Activated CD4-positive, CD25-positive, alpha-beta regulatory T cell (primary cell): ENCODE measurements around the gene EOGT.

Experiments
- DNase-seq, 4 experiments: peaks; one replicate each; lab custom pipeline; 2025; lab: John Stamatoyannopoulos, UW

EOGT gene

DNA sequence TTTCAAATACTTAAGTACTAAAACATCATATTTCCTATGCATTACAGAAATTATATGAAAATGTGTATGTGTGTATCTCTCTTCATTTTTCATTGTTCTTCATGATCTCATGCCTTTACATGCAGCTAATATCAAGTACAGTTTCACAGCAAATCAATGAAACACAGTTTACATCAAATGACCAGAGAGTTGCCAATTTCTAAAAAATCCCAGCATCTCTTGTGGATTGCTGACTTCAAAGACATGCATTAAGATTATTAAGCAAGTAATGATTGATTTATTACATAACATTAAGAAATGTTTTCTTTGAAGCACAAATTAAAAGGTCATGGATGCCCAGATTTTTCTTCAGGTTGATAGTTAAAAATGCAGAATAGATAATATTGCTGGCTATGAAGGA lies 50.1 kb downstream of the EOGT start:
- DNase-seq: no peak

DNA sequence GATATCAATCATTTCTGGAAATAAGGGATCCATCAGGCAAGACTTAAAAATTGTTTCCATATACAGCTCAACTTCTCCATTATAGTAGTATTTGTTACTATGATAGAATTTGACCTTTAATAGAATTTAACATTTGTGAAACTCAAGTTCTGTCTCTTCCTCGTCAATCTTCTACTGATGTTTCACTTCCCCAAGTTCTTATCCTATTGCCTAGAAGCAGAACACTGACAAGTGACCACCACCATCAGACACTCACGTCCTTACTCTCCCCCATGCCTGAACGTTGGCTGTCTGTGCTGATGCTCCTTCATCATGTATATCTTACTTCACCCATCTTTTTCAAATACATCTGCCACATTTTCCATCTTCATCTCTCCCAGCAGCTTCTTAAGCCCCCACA lies 54.6 kb downstream of the EOGT start:
- no peak for DNase-seq

DNA sequence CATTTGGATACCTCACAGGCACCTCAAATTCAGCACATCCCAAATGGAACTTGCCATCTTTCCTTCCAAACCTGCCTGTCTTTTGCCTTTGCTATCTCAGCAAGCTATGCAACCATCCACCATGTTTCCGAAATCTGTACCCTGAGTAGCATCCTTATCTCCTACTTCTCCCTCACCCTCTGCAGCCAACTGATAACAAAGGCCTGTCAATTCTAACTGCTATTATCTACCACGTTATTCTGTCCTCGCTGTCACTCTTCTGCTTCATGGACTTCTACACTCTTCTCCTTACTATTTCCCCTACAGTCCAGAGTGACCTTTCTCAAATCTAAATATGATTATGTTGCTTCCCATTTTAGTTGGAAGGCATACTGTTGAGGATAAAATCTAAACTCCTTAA lies 55.6 kb downstream of the EOGT start:
- DNase-seq: no peak

DNA sequence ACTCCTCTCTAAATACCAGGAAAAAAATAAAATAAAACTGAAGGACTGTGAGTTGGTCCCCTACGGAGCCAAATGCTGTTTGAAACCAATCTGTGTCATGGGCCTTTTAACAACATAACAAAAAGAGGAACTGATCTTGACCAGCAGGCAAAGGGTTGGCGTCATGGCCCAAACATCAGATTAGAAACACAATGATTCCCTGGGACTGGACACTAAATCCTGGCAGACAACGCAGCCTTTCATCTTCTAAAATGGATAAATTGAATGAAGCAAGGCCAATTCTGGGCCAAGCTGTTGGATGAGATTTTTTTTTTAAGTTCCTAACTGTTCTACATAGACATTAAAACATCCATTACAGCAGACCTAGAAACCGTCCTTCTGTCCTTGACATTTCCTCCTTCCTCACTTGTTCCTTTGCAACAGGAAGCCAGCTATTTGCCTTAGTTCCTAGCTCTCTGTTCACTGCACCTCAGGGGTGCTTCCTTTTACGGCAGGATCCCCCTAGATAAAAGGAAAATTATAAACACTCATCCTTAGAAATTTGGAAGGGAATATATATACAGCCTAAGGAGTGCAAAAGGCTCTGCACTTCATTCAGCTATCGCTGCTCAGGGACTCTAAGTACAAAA lies 59.6 kb downstream of the EOGT start:
- DNase-seq: no peak

DNA sequence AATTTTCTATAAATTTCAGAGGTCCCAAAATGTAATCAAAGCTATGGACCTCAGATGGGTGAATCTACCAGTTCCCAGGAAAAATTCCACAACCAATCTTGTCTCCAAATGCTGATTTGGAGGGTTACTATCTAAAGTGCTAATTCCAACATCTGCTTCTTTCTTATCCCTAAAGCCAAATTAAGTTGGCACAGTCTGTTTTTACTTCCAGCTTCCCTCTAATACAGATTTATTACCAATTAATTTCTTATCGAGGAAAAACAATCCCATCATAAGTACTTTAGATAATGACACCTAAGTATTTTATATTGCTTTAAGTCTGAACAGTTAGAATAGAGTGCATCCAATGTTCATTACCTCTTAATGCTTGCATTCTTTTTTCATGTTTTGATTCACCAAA lies 68.3 kb downstream of the EOGT start:
- no peak for DNase-seq

DNA sequence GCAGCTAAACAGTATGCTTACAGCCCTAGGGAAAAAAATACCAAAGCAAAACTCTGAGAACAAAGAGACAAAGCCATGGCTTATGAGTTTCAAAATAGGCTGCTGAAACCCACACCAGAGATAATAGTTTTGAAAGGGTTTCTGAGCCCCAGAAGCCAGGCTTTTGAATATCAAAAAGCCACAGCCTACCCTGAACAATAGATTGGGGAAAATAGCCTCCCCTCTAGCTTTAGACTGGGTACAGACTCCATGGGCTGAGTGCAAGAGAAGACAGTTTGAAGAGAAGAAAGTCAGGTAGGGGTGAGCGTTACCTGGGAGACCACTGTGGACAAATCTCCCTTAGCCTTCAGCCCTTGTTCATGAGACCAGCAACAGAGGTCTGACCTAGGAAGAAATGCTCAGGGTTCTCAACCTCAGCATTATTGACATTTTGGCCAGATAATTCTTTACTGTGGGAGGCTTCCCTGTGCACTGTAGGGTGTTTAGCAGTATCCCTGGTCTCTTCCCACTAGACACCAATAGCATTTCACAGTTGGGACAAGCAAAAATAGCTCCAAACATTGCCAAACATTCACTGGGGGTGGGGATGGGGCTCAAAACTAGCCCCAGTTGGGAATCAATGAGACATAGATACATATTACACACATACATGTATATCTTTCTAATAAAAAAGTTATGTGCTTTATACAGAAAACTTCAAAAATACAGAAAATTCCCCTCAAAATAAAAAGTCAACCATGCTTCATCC lies 69.6 kb downstream of the EOGT start:
- no peak for DNase-seq

DNA sequence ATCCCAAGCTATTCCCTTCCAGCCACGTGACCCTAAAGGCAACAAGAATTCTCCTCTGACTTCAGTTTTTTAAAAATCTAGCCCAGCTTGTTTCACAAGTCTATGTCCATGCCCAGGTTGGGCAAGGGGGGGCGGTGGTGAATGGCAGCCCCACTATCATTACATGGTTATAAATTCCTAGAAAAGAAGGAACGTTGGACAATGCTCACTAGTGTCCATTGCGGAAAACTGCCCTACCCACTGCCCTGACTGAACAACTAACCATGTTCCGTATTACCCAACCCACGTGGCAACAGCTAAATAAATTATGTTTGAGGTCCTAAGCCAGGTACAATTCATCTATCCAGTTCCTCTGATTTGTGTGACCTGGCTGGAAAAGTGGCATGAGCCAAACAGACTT lies 72.4 kb downstream of the EOGT start:
- DNase-seq: no peak

DNA sequence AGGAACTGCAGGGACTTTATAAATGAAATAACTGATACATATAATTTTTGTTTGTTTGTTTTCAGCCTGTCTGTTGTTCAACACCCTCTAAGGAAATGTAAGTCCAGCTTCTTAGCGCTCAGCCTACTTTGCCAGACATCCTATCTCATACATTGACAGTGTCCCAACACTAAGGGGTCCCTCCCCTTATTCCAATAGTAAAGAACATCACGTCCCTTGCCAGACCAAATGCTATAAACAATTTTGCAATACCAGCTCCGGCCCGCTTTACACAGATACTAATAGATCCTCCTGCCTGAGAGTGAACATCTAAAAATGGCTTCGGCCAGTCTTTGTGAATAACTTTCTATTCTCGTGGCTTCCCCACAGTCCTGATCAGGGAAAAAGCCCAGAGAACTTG lies 76.6 kb downstream of the EOGT start:
- no peak for DNase-seq

DNA sequence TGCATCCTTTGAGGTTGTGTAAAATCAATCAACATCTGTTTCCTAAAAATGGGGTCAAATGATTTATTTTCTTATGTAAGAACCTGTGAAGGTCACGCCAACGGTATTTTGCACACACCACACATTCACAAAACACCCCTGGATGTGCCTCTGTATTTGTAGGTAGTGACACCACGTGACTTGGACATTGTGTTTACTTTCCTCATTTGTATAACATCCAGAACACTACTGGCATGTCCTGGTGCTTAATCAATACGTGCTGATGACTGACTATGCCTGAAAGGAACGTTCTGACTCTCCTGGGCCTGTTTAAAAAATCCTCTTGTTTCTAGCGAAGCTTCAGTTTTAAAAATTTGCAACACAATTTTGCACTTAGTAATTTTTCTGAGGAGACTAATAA lies 77.7 kb downstream of the EOGT start:
- no peak for DNase-seq

DNA sequence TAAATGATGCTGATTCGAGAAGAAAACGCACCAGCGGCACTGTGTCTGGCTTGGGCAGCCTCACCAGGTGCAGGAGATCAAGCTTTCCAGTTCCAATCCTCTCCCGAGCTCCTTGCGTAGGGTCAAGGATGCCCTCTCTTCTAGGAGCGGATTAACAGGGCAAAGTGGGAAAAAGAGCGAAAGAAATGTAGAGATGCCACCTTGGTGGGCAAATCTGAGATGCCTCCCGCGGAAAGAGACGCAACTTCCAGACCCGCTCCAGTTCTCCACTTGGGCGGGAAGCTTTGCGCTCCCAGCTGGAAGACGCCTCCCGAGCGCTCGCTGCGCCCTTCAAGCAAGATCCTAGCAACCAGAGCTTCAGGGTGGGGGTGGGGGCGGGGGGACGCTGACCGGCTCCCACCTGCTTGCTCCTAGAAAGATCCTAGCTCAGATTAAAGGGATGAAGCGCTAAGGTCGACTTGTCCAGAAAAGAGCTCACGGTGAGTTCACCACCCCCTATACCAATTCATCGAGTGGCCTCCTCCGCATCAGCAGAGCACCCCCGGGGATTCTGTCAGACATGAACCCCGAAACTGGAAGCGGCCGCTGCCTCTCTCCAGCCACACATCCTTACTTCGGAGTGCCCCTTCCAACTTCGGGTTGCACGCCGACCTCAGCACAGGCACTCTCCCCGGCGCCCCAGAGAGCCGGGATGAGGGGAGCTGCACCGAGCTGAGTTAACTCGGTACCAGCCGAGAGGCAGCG lies 81.9 kb downstream of the EOGT start:
- DNase-seq: no peak
